Memory B cell (primary cell): ENCODE data around the gene SLC12A3.
A peak's percentile ranks its signal among the peaks of the same experiment; 100 is the strongest.

Source experiments
- ATAC-seq: fragments of 150-1000 bp; cut with Tn5 transposase; 2 replicates; pipeline ENCODE4 v1.10.0; 2021; ENCODE audit warnings: low read depth, mild to moderate bottlenecking, moderate library complexity
- DNase-seq, 2 donors: peaks; one replicate each; pipeline ENCODE4 v3.0.0; 2022; ENCODE audit warnings: low spot score in 2 of 2
- H3K27ac Mint-ChIP-seq: one replicate; pipeline ENCODE4 v1.8.0; 2022; ENCODE audit warnings: mild to moderate bottlenecking, moderate library complexity, mixed read lengths
- H3K27me3 Mint-ChIP-seq: one replicate; pipeline ENCODE4 v1.8.0; 2022; ENCODE audit warnings: mixed read lengths
- H3K36me3 Mint-ChIP-seq: one replicate; pipeline ENCODE4 v1.8.0; 2022; ENCODE audit warnings: mild to moderate bottlenecking, mixed read lengths
- H3K4me1 Mint-ChIP-seq: one replicate; pipeline ENCODE4 v1.8.0; 2022; ENCODE audit warnings: mixed read lengths
- H3K4me3 Mint-ChIP-seq: one replicate; pipeline ENCODE4 v1.8.0; 2022; ENCODE audit warnings: mild to moderate bottlenecking, moderate library complexity, mixed read lengths
- H3K9me3 Mint-ChIP-seq: one replicate; pipeline ENCODE4 v1.8.0; 2022; ENCODE audit warnings: mixed read lengths

Gene SLC12A3

GRCh38 chr16:56903866-56904265 lies 38.9 kb downstream of the SLC12A3 start:
- Mint-ChIP-seq H3K9me3 (peaks cover 2% of the 10 kb centered on the region), H3K4me1 (peaks cover 26% of the 10 kb centered on the region), H3K27ac (no peak overlapping the region), H3K36me3 (peaks cover 7% of the 10 kb centered on the region), H3K27me3 (no peaks in the 10 kb centered on the region), H3K4me3 (no peak overlapping the region)
- ATAC-seq (no peak), DNase-seq (no peak)

DNA sequence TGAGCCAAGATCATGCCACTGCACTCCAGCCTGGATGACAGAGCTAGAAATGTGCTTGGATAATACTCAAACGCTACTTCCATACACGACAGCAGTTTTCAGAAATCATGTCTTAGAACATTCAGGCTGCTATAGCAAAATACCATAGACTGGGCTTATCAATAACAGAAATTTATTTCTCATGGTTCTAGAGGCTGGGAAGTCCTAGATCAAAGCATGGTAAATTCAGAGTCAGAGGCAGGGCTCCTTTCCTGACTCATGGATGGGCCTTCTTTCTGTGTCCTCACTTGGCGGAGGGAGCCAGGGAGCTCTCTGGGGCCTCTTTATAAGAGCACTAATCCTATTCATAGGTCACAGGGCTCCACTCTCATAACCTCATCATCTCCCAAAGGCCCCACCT lies 42.4 kb downstream of the SLC12A3 start:
- peaks cover 2% of the 10 kb centered on the region for H3K9me3 Mint-ChIP-seq
- no peak for DNase-seq
- peaks cover 28% of the 10 kb centered on the region for H3K4me1 Mint-ChIP-seq
- ATAC-seq = no peak
- H3K4me3 Mint-ChIP-seq = no peak overlapping the region
- peaks cover 3% of the 10 kb centered on the region for H3K36me3 Mint-ChIP-seq
- H3K27ac Mint-ChIP-seq = peak overlapping the region; percentile 31
- H3K27me3 Mint-ChIP-seq = no peaks in the 10 kb centered on the region

GRCh38 chr16:56909527-56909979 lies 44.5 kb downstream of the SLC12A3 start:
- H3K27ac Mint-ChIP-seq = peak overlapping the region; percentile 99
- H3K9me3 Mint-ChIP-seq = peaks cover 5% of the 10 kb centered on the region
- DNase-seq = no peak
- ATAC-seq = no peak
- no peaks in the 10 kb centered on the region for H3K27me3 Mint-ChIP-seq
- no peak overlapping the region for H3K4me3 Mint-ChIP-seq
- peaks cover 3% of the 10 kb centered on the region for H3K36me3 Mint-ChIP-seq
- peaks cover 46% of the 10 kb centered on the region for H3K4me1 Mint-ChIP-seq

GRCh38 chr16:56910112-56910511 lies 45.1 kb downstream of the SLC12A3 start:
- no peak for ATAC-seq
- no peak for DNase-seq
- Mint-ChIP-seq H3K9me3 (peaks cover 6% of the 10 kb centered on the region), H3K27me3 (no peaks in the 10 kb centered on the region), H3K27ac (peak overlapping the region; percentile 99), H3K4me3 (peak overlapping the region; percentile 11), H3K36me3 (peaks cover 3% of the 10 kb centered on the region), H3K4me1 (peaks cover 51% of the 10 kb centered on the region)

GRCh38 chr16:56910654-56911539 lies 45.9 kb downstream of the SLC12A3 start:
- Mint-ChIP-seq H3K27me3 (no peaks in the 10 kb centered on the region), H3K9me3 (peaks cover 6% of the 10 kb centered on the region), H3K4me3 (peak overlapping the region; percentile 72), H3K27ac (peak overlapping the region; percentile 99), H3K36me3 (peaks cover 3% of the 10 kb centered on the region), H3K4me1 (peaks cover 52% of the 10 kb centered on the region)
- DNase-seq (no peak), ATAC-seq (no peak)

- peaks cover 4% of the 10 kb centered on the region for H3K9me3 Mint-ChIP-seq
- DNase-seq = peak; percentile 49 to 59
- ATAC-seq = peak; percentile 84
- peak overlapping the region; percentile 72 for H3K4me3 Mint-ChIP-seq
- no peaks in the 10 kb centered on the region for H3K36me3 Mint-ChIP-seq
- peak overlapping the region; percentile 99 for H3K27ac Mint-ChIP-seq
- H3K27me3 Mint-ChIP-seq = no peaks in the 10 kb centered on the region
- H3K4me1 Mint-ChIP-seq = peaks cover 56% of the 10 kb centered on the region
Observed at GRCh38 chr16:56911771-56912571, 47.0 kb downstream of the SLC12A3 start.

DNA sequence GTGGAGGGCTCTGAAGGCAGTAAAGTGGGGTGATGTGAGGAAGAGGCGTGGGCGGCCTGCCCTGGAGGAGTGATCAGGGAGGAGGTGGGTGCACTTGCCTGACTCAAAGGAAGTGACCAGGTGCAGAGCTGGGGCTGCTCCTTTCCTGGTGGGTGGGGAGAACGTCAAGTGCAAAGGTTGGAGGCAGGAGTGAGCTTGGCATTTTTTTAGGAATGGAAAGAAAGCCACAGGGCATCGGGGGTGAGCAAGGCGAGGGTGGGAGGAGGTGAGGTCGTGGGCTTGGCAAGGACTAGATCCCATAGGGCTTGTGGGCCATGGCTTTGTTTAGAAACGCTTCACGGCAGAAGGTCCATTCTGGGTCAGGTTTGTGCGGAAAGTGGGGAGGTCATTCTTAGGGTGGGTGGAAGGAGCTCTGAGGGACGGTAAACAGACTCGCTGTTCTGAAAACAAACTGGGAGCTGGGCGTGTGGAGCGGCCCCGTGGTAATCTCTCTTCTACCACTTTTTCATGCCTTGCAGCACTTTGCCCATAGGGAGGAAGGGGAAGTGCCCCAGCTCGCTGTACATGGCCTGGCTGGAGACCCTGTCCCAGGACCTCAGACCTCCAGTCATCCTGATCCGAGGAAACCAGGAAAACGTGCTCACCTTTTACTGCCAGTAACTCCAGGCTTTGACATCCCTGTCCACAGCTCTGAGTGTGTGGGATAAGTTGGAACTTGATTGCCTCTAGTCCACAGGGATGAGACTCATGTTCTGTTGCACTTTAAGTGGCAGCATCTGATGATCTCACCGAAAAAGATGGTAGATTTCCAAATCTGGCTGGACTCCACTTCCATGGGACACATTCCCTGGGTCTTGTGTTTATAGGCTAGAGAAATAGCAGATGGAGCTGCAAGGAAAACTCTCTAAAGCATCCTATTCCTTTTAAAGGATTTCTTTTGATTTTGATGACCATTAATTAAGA lies 48.0 kb downstream of the SLC12A3 start:
- DNase-seq (no peak), ATAC-seq (no peak)
- Mint-ChIP-seq H3K4me1 (peaks cover 64% of the 10 kb centered on the region), H3K4me3 (peak overlapping the region; percentile 72), H3K36me3 (peaks cover 4% of the 10 kb centered on the region), H3K27ac (peak overlapping the region; percentile 99), H3K9me3 (peaks cover 8% of the 10 kb centered on the region), H3K27me3 (no peaks in the 10 kb centered on the region)

DNA sequence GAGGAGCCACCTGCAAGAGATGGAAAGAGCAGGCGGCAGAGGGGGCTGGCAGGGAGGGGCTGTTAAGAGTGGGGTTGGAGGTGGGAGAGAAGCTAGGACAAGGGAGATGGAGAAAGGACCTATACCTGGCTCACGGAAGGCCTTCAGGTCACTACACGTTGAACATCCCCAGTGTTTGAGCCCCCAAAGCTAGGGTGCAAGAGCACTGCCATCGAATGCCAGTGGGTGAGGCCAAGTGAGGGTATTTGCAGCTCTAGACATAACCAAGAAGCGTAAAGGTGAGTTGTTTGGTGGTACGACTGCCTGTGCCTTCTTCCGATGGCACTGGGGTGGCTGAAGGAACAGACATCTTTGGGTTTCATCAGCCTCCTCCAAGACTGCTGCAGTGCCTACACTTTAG lies 49.9 kb downstream of the SLC12A3 start:
- DNase-seq = no peak
- H3K36me3 Mint-ChIP-seq = peaks cover 6% of the 10 kb centered on the region
- peaks cover 79% of the 10 kb centered on the region for H3K4me1 Mint-ChIP-seq
- peaks cover 10% of the 10 kb centered on the region for H3K9me3 Mint-ChIP-seq
- H3K27ac Mint-ChIP-seq = peak overlapping the region; percentile 99
- ATAC-seq = no peak
- H3K27me3 Mint-ChIP-seq = no peaks in the 10 kb centered on the region
- no peak overlapping the region for H3K4me3 Mint-ChIP-seq

GRCh38 chr16:56915336-56916119 lies 50.5 kb downstream of the SLC12A3 start:
- Mint-ChIP-seq H3K9me3 (peaks cover 11% of the 10 kb centered on the region), H3K4me3 (no peak overlapping the region), H3K27me3 (no peaks in the 10 kb centered on the region), H3K27ac (peak overlapping the region; percentile 99), H3K36me3 (peaks cover 6% of the 10 kb centered on the region), H3K4me1 (peaks cover 81% of the 10 kb centered on the region)
- DNase-seq (no peak), ATAC-seq (no peak)

DNA sequence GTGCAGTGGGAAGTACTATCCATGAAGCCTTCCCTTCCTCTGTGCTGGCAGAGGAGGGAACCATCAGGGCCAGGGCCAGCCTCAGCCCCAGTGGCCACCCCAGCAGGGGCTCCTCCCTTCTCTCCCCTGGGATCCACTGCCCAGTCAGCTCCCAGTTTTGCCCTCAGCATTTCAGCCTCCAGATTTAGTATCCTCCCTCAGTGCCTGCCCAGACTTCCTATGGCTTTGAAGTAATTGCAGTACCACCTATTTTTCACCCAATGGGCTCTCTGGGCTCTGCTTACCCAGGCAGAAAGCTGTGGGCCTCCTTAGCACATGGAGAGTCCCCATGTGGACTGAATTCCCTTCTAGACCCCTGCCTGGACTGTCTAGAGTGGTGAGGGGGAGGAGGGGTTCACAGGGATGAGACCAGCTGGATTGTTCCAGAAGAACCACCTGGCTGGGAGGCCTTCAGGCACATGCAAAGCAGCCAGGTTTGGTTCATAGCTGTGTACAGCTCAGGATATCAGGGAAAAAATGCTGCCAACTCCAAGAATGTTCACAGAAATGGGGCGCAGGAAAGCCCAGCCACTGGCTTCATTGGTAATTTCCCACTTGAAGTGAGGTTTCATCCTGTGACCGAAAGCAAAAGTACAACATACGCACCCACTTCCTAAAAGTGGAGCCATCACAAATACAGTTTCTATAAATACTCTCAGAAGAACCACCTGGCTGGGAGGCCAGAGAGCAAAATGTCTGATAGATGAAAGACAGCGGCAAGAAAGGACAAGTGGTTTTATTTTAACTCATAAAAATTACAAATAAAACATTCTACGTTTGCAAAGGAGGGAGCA lies 51.8 kb downstream of the SLC12A3 start:
- Mint-ChIP-seq H3K36me3 (peaks cover 6% of the 10 kb centered on the region), H3K4me3 (peak overlapping the region; percentile 73), H3K27ac (peak overlapping the region; percentile 99), H3K4me1 (peaks cover 77% of the 10 kb centered on the region), H3K9me3 (peaks cover 11% of the 10 kb centered on the region), H3K27me3 (no peaks in the 10 kb centered on the region)
- DNase-seq (peak; percentile 52 to 72), ATAC-seq (peak; percentile 86)

- ATAC-seq = no peak
- peaks cover 6% of the 10 kb centered on the region for H3K36me3 Mint-ChIP-seq
- H3K4me3 Mint-ChIP-seq = peak overlapping the region; percentile 74
- peak overlapping the region; percentile 99 for H3K27ac Mint-ChIP-seq
- peaks cover 11% of the 10 kb centered on the region for H3K9me3 Mint-ChIP-seq
- no peak for DNase-seq
- no peaks in the 10 kb centered on the region for H3K27me3 Mint-ChIP-seq
- H3K4me1 Mint-ChIP-seq = peaks cover 61% of the 10 kb centered on the region
Observed at GRCh38 chr16:56918467-56919012, 53.5 kb downstream of the SLC12A3 start.
